Endothelial cell of umbilical vein (primary cell): ENCODE results near the gene MLF2.

Source experiments
- EZH2 ChIP-seq: IDR thresholded peaks from 2 replicates; pipeline ENCODE4 v1.6.1; 2012; ENCODE audit warnings: borderline replicate concordance, low read depth, mild to moderate bottlenecking, moderate library complexity, low read length, inconsistent platforms; ENCODE audit not compliant: severe bottlenecking
- FOS ChIP-seq: IDR thresholded peaks from 2 replicates; pipeline ENCODE4 v1.6.1; 2011; ENCODE audit warnings: mild to moderate bottlenecking, low read length, moderate library complexity, borderline replicate concordance; ENCODE audit not compliant: insufficient read depth
- GATA2 ChIP-seq: IDR thresholded peaks from 2 replicates; pipeline ENCODE4 v1.7.0; 2011; ENCODE audit warnings: low read depth, mild to moderate bottlenecking, moderate library complexity, mixed read lengths, low read length; ENCODE audit not compliant: insufficient read length, insufficient read depth
- JUN ChIP-seq: IDR thresholded peaks from 2 replicates; pipeline ENCODE4 v1.6.1; 2011; ENCODE audit warnings: borderline replicate concordance, low read depth; ENCODE audit not compliant: insufficient read length, insufficient read depth
- MYC ChIP-seq: IDR thresholded peaks from one replicate; pipeline ENCODE4 v1.6.1; 2011; ENCODE audit warnings: mild to moderate bottlenecking, low read depth, low read length
- POLR2A ChIP-seq: IDR thresholded peaks from 2 replicates; pipeline ENCODE4 v1.6.1; 2012; ENCODE audit warnings: low read depth, mild to moderate bottlenecking, control low read depth, low read length
- POLR2AphosphoS5 ChIP-seq: IDR thresholded peaks from 2 replicates; pipeline ENCODE4 v1.6.1; 2012; ENCODE audit warnings: low read depth, mild to moderate bottlenecking, control low read depth, low read length, moderate library complexity; ENCODE audit not compliant: insufficient read depth
- TF ChIP-seq, protein P1 (sequence below), 2 donors: IDR thresholded peaks; 1 replicate in 1 of 2; 2 replicates in 1 of 2; pipeline ENCODE4 v1.5.1; 2011; ENCODE audit warnings: low read length in 2 of 2, mild to moderate bottlenecking in 2 of 2, moderate library complexity in 2 of 2, control low read depth in 1 of 2, inconsistent platforms in 1 of 2, low read depth in 1 of 2; ENCODE audit not compliant: insufficient read depth in 1 of 2; ENCODE audit errors: extremely low read depth in 1 of 2
- TF ChIP-seq, protein P2 (sequence below): IDR thresholded peaks from 2 replicates; pipeline ENCODE4 v1.6.1; 2011; ENCODE audit not compliant: insufficient read depth, insufficient read length

DNA sequence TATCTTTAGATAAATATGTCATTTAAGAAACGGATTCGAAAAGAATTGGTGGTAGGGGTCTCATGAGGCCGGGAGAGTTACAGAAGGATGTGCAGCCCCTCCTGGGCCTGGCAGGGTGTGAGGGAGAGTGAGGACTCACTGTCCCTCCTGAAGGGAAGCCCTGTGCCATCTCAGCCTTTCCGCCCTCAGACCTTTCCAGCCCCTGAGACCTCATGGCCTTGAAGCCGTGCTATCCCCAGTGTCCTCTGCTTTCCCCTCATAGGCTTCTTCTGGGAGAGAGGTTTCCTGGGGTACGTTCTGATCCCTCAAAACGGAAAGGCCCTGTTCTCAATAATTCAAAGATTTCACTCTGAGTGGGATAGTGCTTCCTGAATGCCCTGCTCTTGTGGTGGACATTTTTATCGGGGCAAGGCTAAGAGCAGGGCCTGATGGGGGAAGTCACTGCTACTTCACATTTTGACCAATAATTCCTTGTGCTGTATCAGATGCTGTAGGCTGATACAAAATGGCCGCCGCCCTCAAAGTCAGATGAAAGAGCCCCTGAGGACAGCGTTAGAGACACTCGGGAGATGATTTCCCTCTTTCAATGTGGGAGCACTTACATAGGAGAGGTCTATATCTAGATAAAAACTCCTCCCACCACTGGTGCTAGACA, 37.7 kb upstream of the MLF2 start:
- TF ChIP-seq, protein P1, sequence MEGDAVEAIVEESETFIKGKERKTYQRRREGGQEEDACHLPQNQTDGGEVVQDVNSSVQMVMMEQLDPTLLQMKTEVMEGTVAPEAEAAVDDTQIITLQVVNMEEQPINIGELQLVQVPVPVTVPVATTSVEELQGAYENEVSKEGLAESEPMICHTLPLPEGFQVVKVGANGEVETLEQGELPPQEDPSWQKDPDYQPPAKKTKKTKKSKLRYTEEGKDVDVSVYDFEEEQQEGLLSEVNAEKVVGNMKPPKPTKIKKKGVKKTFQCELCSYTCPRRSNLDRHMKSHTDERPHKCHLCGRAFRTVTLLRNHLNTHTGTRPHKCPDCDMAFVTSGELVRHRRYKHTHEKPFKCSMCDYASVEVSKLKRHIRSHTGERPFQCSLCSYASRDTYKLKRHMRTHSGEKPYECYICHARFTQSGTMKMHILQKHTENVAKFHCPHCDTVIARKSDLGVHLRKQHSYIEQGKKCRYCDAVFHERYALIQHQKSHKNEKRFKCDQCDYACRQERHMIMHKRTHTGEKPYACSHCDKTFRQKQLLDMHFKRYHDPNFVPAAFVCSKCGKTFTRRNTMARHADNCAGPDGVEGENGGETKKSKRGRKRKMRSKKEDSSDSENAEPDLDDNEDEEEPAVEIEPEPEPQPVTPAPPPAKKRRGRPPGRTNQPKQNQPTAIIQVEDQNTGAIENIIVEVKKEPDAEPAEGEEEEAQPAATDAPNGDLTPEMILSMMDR (IDR thresholded peaks at IDR 0.05; ENCODE audit: extremely low read depth in 1 of 2, insufficient read depth in 1 of 2, low read depth in 1 of 2, low read length in 2 of 2) = no peak
- TF ChIP-seq POLR2A (no peak), EZH2 (no peak), POLR2AphosphoS5 (no peak), JUN (no peak), FOS (no peak), MYC (no peak), GATA2 (no peak)
- TF ChIP-seq, protein P2, sequence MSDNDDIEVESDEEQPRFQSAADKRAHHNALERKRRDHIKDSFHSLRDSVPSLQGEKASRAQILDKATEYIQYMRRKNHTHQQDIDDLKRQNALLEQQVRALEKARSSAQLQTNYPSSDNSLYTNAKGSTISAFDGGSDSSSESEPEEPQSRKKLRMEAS = no peak
